HEK293T (cell line): ENCODE measurements around the gene USP17L30.

Source experiments
- CTCF ChIA-PET: fragments of 350-600 bp; formaldehyde crosslinking; extraction: SDS; loops from one replicate; lab custom pipeline; 2021; ENCODE audit warnings: antibody characterized with exemption, inconsistent platforms; lab: Yijun Ruan, JAX
- POLR2A ChIA-PET: fragments of 350-600 bp; formaldehyde crosslinking; extraction: SDS; loops from one replicate; lab custom pipeline; 2020; ENCODE audit warnings: antibody characterized with exemption, inconsistent platforms; lab: Yijun Ruan, JAX
- DNase-seq: peaks from one replicate; pipeline ENCODE4 v3.0.0; 2012; ENCODE audit warnings: mixed read lengths; ENCODE audit errors: extremely low spot score
- ARNT ChIP-seq: fragments of 450-650 bp; IDR thresholded peaks from 2 replicates; pipeline ENCODE4 v1.6.1; 2017; ENCODE audit warnings: mild to moderate bottlenecking
- BHLHE40 ChIP-seq: fragments of 450-650 bp; IDR thresholded peaks from 2 replicates; pipeline ENCODE4 v1.6.1; 2016; ENCODE audit warnings: mild to moderate bottlenecking, moderate library complexity, borderline replicate concordance
- CTBP1 ChIP-seq: fragments of 450-650 bp; IDR thresholded peaks from 2 replicates; pipeline ENCODE4 v1.6.1; 2016; ENCODE audit warnings: borderline replicate concordance
- ELF4 ChIP-seq: fragments of 450-650 bp; IDR thresholded peaks from 2 replicates; pipeline ENCODE4 v1.6.1; 2017; ENCODE audit warnings: antibody characterized with exemption
- FOXA1 ChIP-seq: fragments of 450-650 bp; IDR thresholded peaks from 2 replicates; pipeline ENCODE4 v1.6.1; 2016; ENCODE audit warnings: mild to moderate bottlenecking
- FOXK2 ChIP-seq: fragments of 450-650 bp; IDR thresholded peaks from 2 replicates; pipeline ENCODE4 v1.6.1; 2016; ENCODE audit warnings: mild to moderate bottlenecking
- FOXM1 ChIP-seq: fragments of 450-650 bp; IDR thresholded peaks from 2 replicates; pipeline ENCODE4 v1.6.1; 2017; ENCODE audit warnings: mild to moderate bottlenecking, borderline replicate concordance
- HDGF ChIP-seq: fragments of 450-650 bp; IDR thresholded peaks from 2 replicates; pipeline ENCODE4 v1.6.1; 2017; ENCODE audit warnings: antibody characterized with exemption, borderline replicate concordance
- L3MBTL2 ChIP-seq: fragments of 450-650 bp; conservative IDR thresholded peaks from 2 replicates; pipeline ENCODE4 v1.6.1; 2016; ENCODE audit warnings: mild to moderate bottlenecking
- LEF1 ChIP-seq: fragments of 450-650 bp; IDR thresholded peaks from 2 replicates; pipeline ENCODE4 v1.6.1; 2017; ENCODE audit warnings: mild to moderate bottlenecking, borderline replicate concordance
- NFRKB ChIP-seq: fragments of 450-650 bp; IDR thresholded peaks from 2 replicates; pipeline ENCODE4 v1.6.1; 2016; ENCODE audit warnings: mild to moderate bottlenecking, moderate library complexity
- PKNOX1 ChIP-seq: fragments of 450-650 bp; IDR thresholded peaks from 2 replicates; pipeline ENCODE4 v1.6.1; 2016
- SP1 ChIP-seq: fragments of 450-650 bp; IDR thresholded peaks from 2 replicates; pipeline ENCODE4 v1.6.1; 2017
- SUZ12 ChIP-seq: fragments of 450-650 bp; IDR thresholded peaks from 2 replicates; pipeline ENCODE4 v1.6.1; 2016; ENCODE audit warnings: mild to moderate bottlenecking
- TARDBP ChIP-seq: fragments of 450-650 bp; IDR thresholded peaks from 2 replicates; pipeline ENCODE4 v1.6.1; 2016
- ZNF384 ChIP-seq: fragments of 450-650 bp; IDR thresholded peaks from 2 replicates; pipeline ENCODE4 v1.6.1; 2016

The USP17L30 gene

GRCh38 chr4:9409793-9410192, 46.9 kb downstream of the USP17L30 start:
- CTCF ChIA-PET, result no interaction called here
- TF ChIP-seq ARNT (no peak), SUZ12 (no peak), ZNF384 (no peak), L3MBTL2 (no peak), SP1 (no peak), CTBP1 (no peak), FOXM1 (no peak), ELF4 (no peak), LEF1 (no peak), BHLHE40 (no peak), FOXA1 (no peak), HDGF (no peak), FOXK2 (no peak), PKNOX1 (no peak), TARDBP (no peak), NFRKB (no peak)

More at GRCh38 chr4:9409793-9410192, 46.9 kb downstream of the USP17L30 start:
- POLR2A ChIA-PET, result no interaction called here
- DNase-seq, result no peak
